HCT116 (cell line): ENCODE data around the gene CEP112. TPM values are rescaled to one million over a fixed set of nuclear protein-coding genes. Genes with fewer than 3 reads are reported as not detected.

Source experiments
- ATAC-seq: fragments of 200-7000 bp; cut with Tn5 transposase; 2 replicates; pipeline ENCODE4 v1.9.1; 2020; ENCODE audit warnings: mild to moderate bottlenecking, moderate library complexity
- BruUV-seq: library from RNA; stranded (reverse); fragments of 400-500 nt; replicated peaks from 2 replicates; lab custom pipeline; 2021; lab: Mats Ljungman, UMichigan
- CTCF ChIA-PET: fragments of 300-600 bp; sonication (Branson Sonifier 250); formaldehyde crosslinking; loops from one replicate; lab custom pipeline; 2021; ENCODE audit warnings: antibody characterized with exemption; lab: Charles Lee
- POLR2A ChIA-PET: fragments of 300-600, 350-600 bp; sonication (Branson Sonifier 250); formaldehyde crosslinking; loops from one replicate; lab custom pipeline; 2021; ENCODE audit warnings: antibody characterized with exemption; lab: Charles Lee
- RAD21 ChIA-PET, 2 experiments: fragments of 300-600 bp; sonication (Branson Sonifier 250); formaldehyde crosslinking; loops; one replicate each; lab custom pipeline; 2023; ENCODE audit warnings: low total read pairs in 2 of 2; ENCODE audit not compliant: uncharacterized antibody in 2 of 2, unreplicated experiment in 2 of 2, low non-redundant PET in 1 of 2; lab: Charles Lee
- DNase-seq: peaks from one replicate; pipeline ENCODE4 v3.0.0-alpha.2; 2010; ENCODE audit warnings: low read depth, low spot score
- H2AFZ ChIP-seq: fragments of 200-600 bp; shearing (Covaris generic), sonication (generic); 2 replicates; pipeline ENCODE4 v1.6.1; 2017; ENCODE audit warnings: low read depth, mixed run types, mixed read lengths, antibody characterized with exemption, low read length; ENCODE audit not compliant: poor library complexity, severe bottlenecking
- H3K27ac ChIP-seq: 2 replicates; pipeline ENCODE4 v1.5.1; 2012; ENCODE audit warnings: low read depth, low read length
- H3K27me3 ChIP-seq: fragments of 200-600 bp; sonication (generic); 2 replicates; pipeline ENCODE4 v1.6.1; 2016; ENCODE audit warnings: mixed run types, low read length, mixed read lengths; ENCODE audit not compliant: insufficient read depth
- H3K36me3 ChIP-seq, 2 experiments: fragments of 200-500 bp in 1 of 2; fragments of 200-600 bp in 1 of 2; sonication (Bioruptor generic) in 1 of 2; sonication (generic) in 1 of 2; 2 replicates each; pipeline versions ENCODE4 v1.5.1 to v1.6.1; 2014 to 2016; ENCODE audit warnings: low read length in 2 of 2, inconsistent platforms in 1 of 2, mixed read lengths in 1 of 2, mixed run types in 1 of 2; ENCODE audit not compliant: insufficient read depth in 2 of 2, control insufficient read depth in 1 of 2
- H3K4me1 ChIP-seq, 2 experiments: fragments of 200-600 bp in 1 of 2; sonication (generic) in 1 of 2; 2 replicates each; pipeline versions ENCODE4 v1.5.1 to v1.6.1; 2012 to 2017; ENCODE audit warnings: low read length in 2 of 2, inconsistent platforms in 1 of 2, mild to moderate bottlenecking in 1 of 2, mixed read lengths in 1 of 2, mixed run types in 1 of 2, moderate library complexity in 1 of 2; ENCODE audit not compliant: insufficient read depth in 2 of 2, control insufficient read depth in 1 of 2
- H3K4me2 ChIP-seq: fragments of 200-600 bp; sonication (generic); 2 replicates; pipeline ENCODE4 v1.6.1; 2017; ENCODE audit warnings: mixed run types, low read length, mixed read lengths
- H3K4me3 ChIP-seq, 2 experiments: fragments of 200-600 bp in 1 of 2; sonication (generic) in 1 of 2; replicated peaks in 1 of 2; 2 replicates each; pipeline ENCODE4 v1.5.1; 2011 to 2016; ENCODE audit warnings: low read length in 2 of 2, control low read depth in 1 of 2, low read depth in 1 of 2, mild to moderate bottlenecking in 1 of 2, mixed read lengths in 1 of 2, mixed run types in 1 of 2
- H3K79me2 ChIP-seq: fragments of 200-600 bp; sonication (generic); 2 replicates; pipeline ENCODE4 v1.6.1; 2017; ENCODE audit warnings: mild to moderate bottlenecking, mixed run types, low read length, moderate library complexity, mixed read lengths; ENCODE audit not compliant: insufficient read depth
- H3K9ac ChIP-seq: fragments of 200-600 bp; sonication (generic); 2 replicates; pipeline ENCODE4 v1.6.1; 2016; ENCODE audit warnings: low read length, mixed read lengths
- H3K9me2 ChIP-seq: fragments of 200-600 bp; sonication (generic), shearing (Covaris generic); 2 replicates; pipeline ENCODE4 v1.6.1; 2017; ENCODE audit warnings: mixed run types, mild to moderate bottlenecking, moderate library complexity; ENCODE audit not compliant: insufficient read depth
- H3K9me3 ChIP-seq, 2 experiments: fragments of 200-500 bp in 1 of 2; fragments of 200-600 bp in 1 of 2; sonication (Bioruptor generic) in 1 of 2; sonication (generic) in 1 of 2; 2 replicates each; pipeline ENCODE4 v1.6.1; 2014 to 2017; ENCODE audit warnings: low read length in 2 of 2, mixed read lengths in 2 of 2, inconsistent platforms in 1 of 2, low read depth in 1 of 2, mild to moderate bottlenecking in 1 of 2, mixed run types in 1 of 2, moderate library complexity in 1 of 2; ENCODE audit not compliant: control insufficient read depth in 1 of 2, insufficient read depth in 1 of 2
- H4K20me1 ChIP-seq: fragments of 200-600 bp; sonication (generic), shearing (Covaris generic); 2 replicates; pipeline ENCODE4 v1.6.1; 2017; ENCODE audit warnings: mixed run types, mild to moderate bottlenecking, moderate library complexity; ENCODE audit not compliant: insufficient read depth
- CEBPB ChIP-seq: IDR thresholded peaks from 2 replicates; pipeline ENCODE4 v1.6.1; 2012; ENCODE audit warnings: low read depth
- EZH2 ChIP-seq: fragments of 200-600 bp; sonication (generic); IDR thresholded peaks from 2 replicates; pipeline ENCODE4 v1.6.1; 2017; ENCODE audit warnings: antibody characterized with exemption, mixed run types
- JUND ChIP-seq: IDR thresholded peaks from 2 replicates; pipeline ENCODE4 v1.6.1; 2012
- ZNF274 ChIP-seq: fragments of 200-500 bp; sonication (Bioruptor generic); IDR thresholded peaks from 2 replicates; pipeline ENCODE4 v1.6.1; 2014; ENCODE audit warnings: mild to moderate bottlenecking, low read depth, low read length, inconsistent platforms
- intact Hi-C: fragments of 100-400 bp; cut with micrococcal nuclease; formaldehyde crosslinking; loops from 2 replicates; pipeline ENCODE4 v1.10.0; 2022
- total RNA-seq: library from RNA; stranded (reverse); gene quantifications from one replicate; pipeline ENCODE4 v1.2.1, GENCODE V29; 2021; ENCODE audit not compliant: unreplicated experiment
- TF ChIP-seq, protein P1 (sequence below): IDR thresholded peaks from 2 replicates; pipeline ENCODE4 v1.6.1; 2011; ENCODE audit warnings: mild to moderate bottlenecking, low read length, moderate library complexity; ENCODE audit not compliant: insufficient replicate concordance; ENCODE audit errors: extremely low read depth
- TF ChIP-seq, protein P2 (sequence below): IDR thresholded peaks from 2 replicates; pipeline ENCODE4 v1.6.1; 2012

The CEP112 gene
- total RNA-seq, 1 experiment from 2014 or later = 10.9 TPM

DNA sequence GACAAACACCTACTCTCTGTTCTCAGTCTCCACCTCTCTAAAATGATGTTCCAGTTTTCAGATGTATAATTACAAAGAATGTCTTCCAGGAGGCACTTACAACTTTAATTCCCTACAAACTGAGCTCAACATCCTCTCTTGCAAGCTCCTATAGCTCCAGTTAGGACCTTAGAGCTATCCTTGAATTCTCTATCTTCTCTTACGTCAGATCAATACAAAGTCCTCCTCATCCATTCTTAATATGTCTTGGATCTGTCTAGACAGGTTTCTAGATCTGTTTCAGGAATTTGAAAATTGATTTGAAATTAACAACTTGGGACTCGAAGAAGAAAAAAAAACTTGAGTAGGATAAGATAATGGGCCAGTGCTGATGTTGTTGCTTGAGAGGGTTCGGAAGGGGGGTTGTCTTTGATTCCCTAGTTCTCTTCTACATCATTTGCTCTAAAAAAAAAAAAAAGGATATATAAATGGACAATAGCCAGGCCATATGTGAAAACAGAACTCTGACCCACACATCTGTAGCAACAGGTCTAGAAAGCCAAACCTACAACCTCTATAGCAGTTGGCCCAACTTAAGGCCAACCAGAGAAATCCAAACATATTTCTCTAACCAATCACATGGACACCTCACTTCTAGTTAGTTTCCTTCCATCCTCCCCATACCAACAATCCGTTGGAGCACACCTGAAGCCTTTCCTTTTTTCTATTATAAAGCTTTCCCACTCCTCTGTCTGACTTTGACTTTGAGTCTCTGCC lies 38.0 kb upstream of the CEP112 start:
- Histone ChIP-seq H3K4me1 (no peaks in the 10 kb centered on the region), H2AFZ (no peak overlapping the region)

DNA sequence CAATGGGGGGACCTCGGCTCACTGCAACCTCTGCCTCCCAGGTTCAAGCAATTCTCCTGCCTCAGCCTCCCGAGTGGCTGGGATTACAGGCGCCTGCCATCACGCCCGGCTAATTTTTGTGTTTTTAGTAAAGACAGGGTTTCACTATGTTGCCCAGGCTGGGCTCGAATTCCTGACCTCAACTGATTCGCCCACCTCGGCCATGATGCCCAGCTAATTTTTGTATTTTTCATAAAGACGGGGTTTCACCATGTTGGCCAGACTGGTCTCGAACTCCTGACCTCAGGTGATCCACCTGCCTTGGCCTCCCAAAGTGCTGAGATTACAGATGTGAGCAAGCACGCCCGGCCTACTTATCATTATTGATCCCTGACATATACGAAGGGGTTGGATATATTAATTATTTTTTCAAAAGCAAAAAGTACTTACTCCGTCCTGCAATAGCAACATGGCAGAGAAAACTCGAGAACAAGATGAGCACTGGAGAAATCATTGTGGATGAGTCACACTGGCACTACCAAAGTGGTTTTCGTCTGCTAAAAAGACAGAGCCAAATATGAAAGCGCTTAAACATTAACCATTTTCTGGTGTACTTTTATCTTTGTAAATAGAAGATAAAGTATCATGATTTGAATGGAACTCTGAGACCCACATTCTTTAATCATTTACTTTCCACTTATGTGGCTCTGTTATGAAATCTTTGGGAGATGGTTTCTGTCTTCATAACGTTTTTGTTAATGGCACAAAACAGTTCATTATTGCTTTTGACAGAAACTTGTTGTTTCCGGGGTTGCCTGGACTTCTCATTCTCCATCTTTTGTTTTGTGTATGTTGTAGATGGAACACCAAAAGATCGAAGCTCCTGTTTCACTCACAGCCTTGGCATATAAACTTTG lies 37.2 kb upstream of the CEP112 start, which contains the start of gene APOH:
APOH (minus strand) TSS at position 529 of the 896 bp plus-strand sequence; CDS start at position 493, 36 bp downstream.
- no peak within 1 kb of the TSS for H2AFZ ChIP-seq
- intact Hi-C loops = no loop called here
- H3K9me2 ChIP-seq = no peaks in the 10 kb centered on the region
- H3K4me2 ChIP-seq = no peak within 1 kb of the TSS
- no peaks in the 10 kb centered on the region for H3K36me3 ChIP-seq
- no peak within 1 kb of the TSS for H3K4me3 ChIP-seq
- no peak within 1 kb of the TSS for H3K9ac ChIP-seq
- H4K20me1 ChIP-seq = no peaks in the 10 kb centered on the region
- POLR2A ChIA-PET = no interaction called here
- BruUV-seq = no TSS peak
- H3K4me1 ChIP-seq = no peaks in the 10 kb centered on the region
- H3K79me2 ChIP-seq = no peaks in the 10 kb centered on the region
- ATAC-seq (no peak), DNase-seq (no peak)
- H3K27ac ChIP-seq = no peak within 1 kb of the TSS
- RAD21 ChIA-PET = no interaction called here
- no peaks in the 10 kb centered on the region for H3K27me3 ChIP-seq
- CTCF ChIA-PET = no interaction called here
- TF ChIP-seq, protein P1, sequence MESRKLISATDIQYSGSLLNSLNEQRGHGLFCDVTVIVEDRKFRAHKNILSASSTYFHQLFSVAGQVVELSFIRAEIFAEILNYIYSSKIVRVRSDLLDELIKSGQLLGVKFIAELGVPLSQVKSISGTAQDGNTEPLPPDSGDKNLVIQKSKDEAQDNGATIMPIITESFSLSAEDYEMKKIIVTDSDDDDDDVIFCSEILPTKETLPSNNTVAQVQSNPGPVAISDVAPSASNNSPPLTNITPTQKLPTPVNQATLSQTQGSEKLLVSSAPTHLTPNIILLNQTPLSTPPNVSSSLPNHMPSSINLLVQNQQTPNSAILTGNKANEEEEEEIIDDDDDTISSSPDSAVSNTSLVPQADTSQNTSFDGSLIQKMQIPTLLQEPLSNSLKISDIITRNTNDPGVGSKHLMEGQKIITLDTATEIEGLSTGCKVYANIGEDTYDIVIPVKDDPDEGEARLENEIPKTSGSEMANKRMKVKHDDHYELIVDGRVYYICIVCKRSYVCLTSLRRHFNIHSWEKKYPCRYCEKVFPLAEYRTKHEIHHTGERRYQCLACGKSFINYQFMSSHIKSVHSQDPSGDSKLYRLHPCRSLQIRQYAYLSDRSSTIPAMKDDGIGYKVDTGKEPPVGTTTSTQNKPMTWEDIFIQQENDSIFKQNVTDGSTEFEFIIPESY = no peak
- TF ChIP-seq ZNF274 (no peak), JUND (no peak)
- TF ChIP-seq, protein P2, sequence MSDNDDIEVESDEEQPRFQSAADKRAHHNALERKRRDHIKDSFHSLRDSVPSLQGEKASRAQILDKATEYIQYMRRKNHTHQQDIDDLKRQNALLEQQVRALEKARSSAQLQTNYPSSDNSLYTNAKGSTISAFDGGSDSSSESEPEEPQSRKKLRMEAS = no peak
- no peaks in the 10 kb centered on the region for H3K9me3 ChIP-seq

More for the DNA sequence above, 38.0 kb upstream of the CEP112 start:
- no peak for TF ChIP-seq EZH2
- TF ChIP-seq CEBPB = no peak
- Histone ChIP-seq H3K36me3 (no peaks in the 10 kb centered on the region), H3K9me2 (no peaks in the 10 kb centered on the region), H3K79me2 (no peaks in the 10 kb centered on the region), H3K9ac (no peak overlapping the region), H3K27ac (no peak overlapping the region), H3K4me3 (no peak overlapping the region), H3K4me2 (no peak overlapping the region), H4K20me1 (no peaks in the 10 kb centered on the region), H3K9me3 (no peaks in the 10 kb centered on the region), H3K27me3 (no peaks in the 10 kb centered on the region)
- intact Hi-C loops = no loop called here
- no TSS peak for BruUV-seq
- ChIA-PET RAD21 (no interaction called here), CTCF (no interaction called here), POLR2A (no interaction called here)
- DNase-seq (no peak), ATAC-seq (no peak)
